ENCODE results near the gene SEPTIN5. TPM values are rescaled to one million over a fixed set of nuclear protein-coding genes. Genes with fewer than 3 reads are reported as not detected.

SEPTIN5 gene
- total and polyA plus RNA-seq, 9 of the 15 experiments (the other 6 are each of a cell fraction or from before 2014, with no cell fraction given), result 0.03 to 195 (median 119) TPM

DNA sequence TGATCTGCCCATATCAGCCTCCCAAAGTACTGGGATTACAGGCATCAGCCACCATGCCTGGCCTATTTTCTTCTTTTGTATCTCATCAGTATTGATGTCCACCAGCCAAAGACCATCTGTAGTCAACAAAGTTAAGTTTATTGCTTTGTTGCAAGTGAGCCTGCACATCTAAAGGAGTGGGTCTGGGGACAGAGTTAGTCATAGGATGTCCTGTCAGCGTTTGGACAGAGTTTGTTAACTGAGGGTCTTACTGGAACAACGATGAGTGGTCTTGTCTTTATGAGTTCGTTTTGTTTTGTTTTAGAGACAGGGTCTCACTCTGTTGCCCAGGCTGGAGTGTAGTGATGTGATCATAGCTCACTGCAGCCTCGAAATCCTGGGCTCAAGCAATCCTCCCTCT is 40.6 kb upstream of the SEPTIN5 start:
- no peak overlapping the region for H2AFZ ChIP-seq (ENCODE audit: low read depth, low read length)
- no peaks in the 10 kb centered on the region for H3K36me3 ChIP-seq (ENCODE audit: control insufficient read depth, insufficient read depth, low read length)
- H3K9me3 ChIP-seq (replicated peaks; ENCODE audit: control insufficient read depth, insufficient read depth, low read depth, low read length), result peaks cover 3% of the 10 kb centered on the region; the same call in 1 of the 2 replicates
- 0% methylated on average over 4 of the region's 4 CpGs for WGBS (ENCODE audit: insufficient coverage, low coverage, missing lambda C conversion rate)
- no peaks in the 10 kb centered on the region for H3K9me1 ChIP-seq (ENCODE audit: control insufficient read depth, insufficient read depth, low read length)
- DNase-seq (ENCODE audit: extremely low read depth in 1 of 4, low spot score in 3 of 4), result peak in 1 of 4 experiments; percentile 27
- POLR2A ChIA-PET, result interaction anchor here (0.6 to 10.5 kb wide), 8 partner anchors 11 to 529 kb away, joined by 3 to 80 read pairs (median 4); partner anchors contain the start of gene ESS2
- in situ Hi-C loops (cut with MboI) (no loop called here), intact Hi-C loops (cut with micrococcal nuclease) (no loop called here)
- FAIRE-seq, result no peak
- CTCF ChIA-PET (ENCODE audit: low intra/inter-chr PET ratio), result interaction anchor here (0.7 to 1.1 kb wide), 2 partner anchors 27 to 44 kb away, joined by 3 read pairs; no protein-coding TSS in a partner anchor
- ATAC-seq, result no peak
- H3K4me3 ChIP-seq, result no peak overlapping the region
- peaks cover 46 to 61% of the 10 kb centered on the region in 2 experiments for H3K27me3 ChIP-seq (ENCODE audit: control insufficient read depth in 2 of 2, insufficient read depth in 2 of 2, low read length in 2 of 2)
- no peaks in the 10 kb centered on the region for H3K79me2 ChIP-seq (ENCODE audit: control insufficient read depth, insufficient read depth, low read length)
- no peak overlapping the region for H3K27ac ChIP-seq (ENCODE audit: extremely low read depth, low read depth, low read length)
- no peak overlapping the region for H3K9ac ChIP-seq (ENCODE audit: insufficient read depth in 1 of 2, low read depth in 2 of 2, low read length in 2 of 2)
- H3K4me1 ChIP-seq (replicated peaks in 1 of 2; ENCODE audit: control insufficient read depth in 2 of 2, insufficient read depth in 2 of 2, low read length in 2 of 2), result no peaks in the 10 kb centered on the region; a peak in 1 of 5 replicates
- H4K20me1 ChIP-seq (replicated peaks; ENCODE audit: control insufficient read depth, insufficient read depth, low read length), result no peaks in the 10 kb centered on the region
- no peak overlapping the region for H3K4me2 ChIP-seq (ENCODE audit: insufficient read depth, low read length)
- no TSS peak for BruUV-seq (replicated peaks)
- TF ChIP-seq ZNF780A (CRISPR knock-in tag; IDR thresholded peaks at IDR 0.05) (no peak), SIN3A (IDR thresholded peaks at IDR 0.05; ENCODE audit: borderline replicate concordance in 2 of 2, control insufficient read depth in 1 of 2, low read depth in 2 of 2, low read length in 2 of 2) (no peak), CBX2 (IDR thresholded peaks at IDR 0.05; ENCODE audit: insufficient read depth, low read length, poor library complexity, severe bottlenecking) (peak; percentile 89), CBX8 (IDR thresholded peaks at IDR 0.05; ENCODE audit: borderline replicate concordance, extremely low read depth, low read depth, low read length, poor library complexity, severe bottlenecking) (peak; percentile 85), RNF2 (IDR thresholded peaks at IDR 0.05) (peak; percentile 39; the same call in 1 of the 2 replicates), HNRNPLL (IDR thresholded peaks at IDR 0.05; ENCODE audit: low read depth, low read length, poor library complexity, severe bottlenecking) (no peak), ZNF121 (CRISPR knock-in tag; conservative IDR thresholded peaks at IDR 0.05) (peak; percentile 82; the same call in 1 of the 2 replicates), ZNF124 (CRISPR knock-in tag; IDR thresholded peaks at IDR 0.05) (no peak), ZNF830 (CRISPR knock-in tag; IDR thresholded peaks at IDR 0.05) (no peak), ILF3 (IDR thresholded peaks at IDR 0.05; ENCODE audit: borderline replicate concordance) (no peak), ZFP36 (IDR thresholded peaks at IDR 0.05; ENCODE audit: low read depth, low read length, partially characterized antibody) (peak; percentile 45), ZBTB1 (CRISPR knock-in tag; IDR thresholded peaks at IDR 0.05; ENCODE audit: borderline replicate concordance, low read depth) (peak; percentile 75; the same call in 1 of the 2 replicates), ZNF197 (CRISPR knock-in tag; IDR thresholded peaks at IDR 0.05; ENCODE audit: low read depth) (no peak), SMARCA5 (IDR thresholded peaks at IDR 0.05) (no peak), NR2C2 (CRISPR knock-in tag; IDR thresholded peaks at IDR 0.05) (peak; percentile 53; the same call in 1 of the 2 replicates), NR2C2 (tag; IDR thresholded peaks at IDR 0.05) (no peak)
- TF ChIP-seq, protein P1, sequence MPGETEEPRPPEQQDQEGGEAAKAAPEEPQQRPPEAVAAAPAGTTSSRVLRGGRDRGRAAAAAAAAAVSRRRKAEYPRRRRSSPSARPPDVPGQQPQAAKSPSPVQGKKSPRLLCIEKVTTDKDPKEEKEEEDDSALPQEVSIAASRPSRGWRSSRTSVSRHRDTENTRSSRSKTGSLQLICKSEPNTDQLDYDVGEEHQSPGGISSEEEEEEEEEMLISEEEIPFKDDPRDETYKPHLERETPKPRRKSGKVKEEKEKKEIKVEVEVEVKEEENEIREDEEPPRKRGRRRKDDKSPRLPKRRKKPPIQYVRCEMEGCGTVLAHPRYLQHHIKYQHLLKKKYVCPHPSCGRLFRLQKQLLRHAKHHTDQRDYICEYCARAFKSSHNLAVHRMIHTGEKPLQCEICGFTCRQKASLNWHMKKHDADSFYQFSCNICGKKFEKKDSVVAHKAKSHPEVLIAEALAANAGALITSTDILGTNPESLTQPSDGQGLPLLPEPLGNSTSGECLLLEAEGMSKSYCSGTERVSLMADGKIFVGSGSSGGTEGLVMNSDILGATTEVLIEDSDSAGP (CRISPR knock-in tag; IDR thresholded peaks at IDR 0.05), result peak; percentile 27
- TF ChIP-seq, protein P2, sequence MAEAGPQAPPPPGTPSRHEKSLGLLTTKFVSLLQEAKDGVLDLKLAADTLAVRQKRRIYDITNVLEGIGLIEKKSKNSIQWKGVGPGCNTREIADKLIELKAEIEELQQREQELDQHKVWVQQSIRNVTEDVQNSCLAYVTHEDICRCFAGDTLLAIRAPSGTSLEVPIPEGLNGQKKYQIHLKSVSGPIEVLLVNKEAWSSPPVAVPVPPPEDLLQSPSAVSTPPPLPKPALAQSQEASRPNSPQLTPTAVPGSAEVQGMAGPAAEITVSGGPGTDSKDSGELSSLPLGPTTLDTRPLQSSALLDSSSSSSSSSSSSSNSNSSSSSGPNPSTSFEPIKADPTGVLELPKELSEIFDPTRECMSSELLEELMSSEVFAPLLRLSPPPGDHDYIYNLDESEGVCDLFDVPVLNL (CRISPR knock-in tag; IDR thresholded peaks at IDR 0.05; ENCODE audit: low read depth), result 0 out of 2 replicates have a peak, but pooled peaks have one; percentile 77
- TF ChIP-seq, protein P3, sequence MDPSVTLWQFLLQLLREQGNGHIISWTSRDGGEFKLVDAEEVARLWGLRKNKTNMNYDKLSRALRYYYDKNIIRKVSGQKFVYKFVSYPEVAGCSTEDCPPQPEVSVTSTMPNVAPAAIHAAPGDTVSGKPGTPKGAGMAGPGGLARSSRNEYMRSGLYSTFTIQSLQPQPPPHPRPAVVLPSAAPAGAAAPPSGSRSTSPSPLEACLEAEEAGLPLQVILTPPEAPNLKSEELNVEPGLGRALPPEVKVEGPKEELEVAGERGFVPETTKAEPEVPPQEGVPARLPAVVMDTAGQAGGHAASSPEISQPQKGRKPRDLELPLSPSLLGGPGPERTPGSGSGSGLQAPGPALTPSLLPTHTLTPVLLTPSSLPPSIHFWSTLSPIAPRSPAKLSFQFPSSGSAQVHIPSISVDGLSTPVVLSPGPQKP (CRISPR knock-in tag; IDR thresholded peaks at IDR 0.05), result no peak
